Muscle of leg (tissue), 16 donors: ENCODE results near the gene IP6K1. TPM values are rescaled to one million over a fixed set of nuclear protein-coding genes. Genes with fewer than 3 reads are reported as not detected.
"Not testable (repeated sequence)": the region's sequence is repeated elsewhere in the genome, so short reads cannot be mapped to it uniquely, and the experiment has no call there.

Source experiments
- DNase-seq: peaks from one replicate; pipeline ENCODE4 v3.0.0; 2013
- H3K27ac ChIP-seq: one replicate; pipeline ENCODE4 v1.5.1; 2013; ENCODE audit warnings: mild to moderate bottlenecking, low read length, control low read depth
- H3K27me3 ChIP-seq: one replicate; pipeline ENCODE4 v1.6.1; 2013; ENCODE audit warnings: low read length; ENCODE audit not compliant: control insufficient read depth, insufficient read depth
- H3K36me3 ChIP-seq: one replicate; pipeline ENCODE4 v1.6.1; 2013; ENCODE audit warnings: low read length; ENCODE audit not compliant: control insufficient read depth, insufficient read depth
- H3K4me1 ChIP-seq: one replicate; pipeline ENCODE4 v1.6.1; 2013; ENCODE audit warnings: low read length; ENCODE audit not compliant: control insufficient read depth, insufficient read depth
- H3K4me3 ChIP-seq: one replicate; pipeline ENCODE4 v1.5.1; 2013; ENCODE audit warnings: low read length, control low read depth
- H3K9me3 ChIP-seq: replicated peaks from 2 replicates; pipeline ENCODE4 v1.6.1; 2013; ENCODE audit warnings: low read depth, low read length; ENCODE audit not compliant: control insufficient read depth
- WGBS: methylation state at CpG from one replicate; pipeline ENCODE4 v1.1.5; 2013; ENCODE audit warnings: missing lambda C conversion rate; ENCODE audit not compliant: insufficient coverage; 5-methylcytosine and 5-hydroxymethylcytosine counted together
- long read RNA-seq, 11 donors: transcript quantifications; one replicate each; lab custom pipeline, GENCODE V29; 2026
- polyA plus RNA-seq, 8 donors: library from polyadenylated mRNA; unstranded; fragments of 120-200 nt; gene quantifications; one replicate each; pipeline versions ENCODE4 v1.2.1 to v1.2.3, GENCODE V29; 2013; ENCODE audit warnings: inconsistent platforms in 1 of 8, low replicate concordance in 1 of 8; ENCODE audit not compliant: insufficient read length in 8 of 8, insufficient read depth in 1 of 8
- total RNA-seq: library from RNA; stranded (reverse); fragments of 120-200 nt; gene quantifications from one replicate; pipeline ENCODE4 v1.2.4, GENCODE V29; 2013

The IP6K1 gene
- 12.6 TPM for total RNA-seq
- 10 to 100 TPM; 18.5 to 27.2 (median 23.7) TPM for polyA plus RNA-seq
- long read RNA-seq, donor 1, full-length matches to known transcripts = 1 of 1 reads
- long read RNA-seq, donor 1, partial matches to known transcripts = 0 of 1 reads
- long read RNA-seq, donor 1, other reads (novel, unspliced or antisense) = 0 of 1 reads
- long read RNA-seq, donor 2 = 0 reads
- long read RNA-seq, donor 3, full-length matches to known transcripts = 6 of 6 reads
- long read RNA-seq, donor 3, partial matches to known transcripts = 0 of 6 reads
- long read RNA-seq, donor 3, other reads (novel, unspliced or antisense) = 0 of 6 reads
- long read RNA-seq, donor 4, full-length matches to known transcripts = 3 of 3 reads
- long read RNA-seq, donor 4, partial matches to known transcripts = 0 of 3 reads
- long read RNA-seq, donor 4, other reads (novel, unspliced or antisense) = 0 of 3 reads
- long read RNA-seq, donor 5, full-length matches to known transcripts = 13 of 13 reads
- long read RNA-seq, donor 5, partial matches to known transcripts = 0 of 13 reads
- long read RNA-seq, donor 5, other reads (novel, unspliced or antisense) = 0 of 13 reads
- long read RNA-seq, donor 6, full-length matches to known transcripts = 8 of 37 reads
- long read RNA-seq, donor 6, partial matches to known transcripts = 29 of 37 reads
- long read RNA-seq, donor 6, other reads (novel, unspliced or antisense) = 0 of 37 reads
- long read RNA-seq, donor 7, full-length matches to known transcripts = 8 of 8 reads
- long read RNA-seq, donor 7, partial matches to known transcripts = 0 of 8 reads
- long read RNA-seq, donor 7, other reads (novel, unspliced or antisense) = 0 of 8 reads
- long read RNA-seq, donor 8, full-length matches to known transcripts = 4 of 4 reads
- long read RNA-seq, donor 8, partial matches to known transcripts = 0 of 4 reads
- long read RNA-seq, donor 8, other reads (novel, unspliced or antisense) = 0 of 4 reads
- long read RNA-seq, donor 9, full-length matches to known transcripts = 6 of 6 reads
- long read RNA-seq, donor 9, partial matches to known transcripts = 0 of 6 reads
- long read RNA-seq, donor 9, other reads (novel, unspliced or antisense) = 0 of 6 reads
- long read RNA-seq, donor 10, full-length matches to known transcripts = 5 of 5 reads
- long read RNA-seq, donor 10, partial matches to known transcripts = 0 of 5 reads
- long read RNA-seq, donor 10, other reads (novel, unspliced or antisense) = 0 of 5 reads
- long read RNA-seq, donor 11, full-length matches to known transcripts = 7 of 7 reads
- long read RNA-seq, donor 11, partial matches to known transcripts = 0 of 7 reads
- long read RNA-seq, donor 11, other reads (novel, unspliced or antisense) = 0 of 7 reads

GRCh38 chr3:49786357-49787181, at the start of gene IP6K1:
IP6K1 (minus strand) TSS chr3:49786542; CDS start chr3:49748040, 38,502 bp downstream.
- Histone ChIP-seq H3K9me3 (no peaks in the 10 kb centered on the region), H3K4me3 (peak within 1 kb of the TSS; percentile 54), H3K27ac (peak within 1 kb of the TSS; percentile 97), H3K36me3 (peaks cover 17% of the 10 kb centered on the region), H3K27me3 (no peaks in the 10 kb centered on the region), H3K4me1 (peaks cover 15% of the 10 kb centered on the region)
- 8% methylated on average over 51 of the region's 55 CpGs for WGBS
- peak; percentile 100 for DNase-seq

- peaks cover 46% of the 10 kb centered on the region for H3K36me3 ChIP-seq
- WGBS = no CpG with 5 or more reads among the region's 3 CpGs
- no peak overlapping the region for H3K27ac ChIP-seq
- no peaks in the 10 kb centered on the region for H3K9me3 ChIP-seq
- H3K27me3 ChIP-seq = no peaks in the 10 kb centered on the region
- no peaks in the 10 kb centered on the region for H3K4me1 ChIP-seq
- H3K4me3 ChIP-seq = no peak overlapping the region
- DNase-seq = no peak
Measured at GRCh38 chr3:49831341-49831740, 45.0 kb upstream of the IP6K1 start.

- H3K9me3 ChIP-seq = no peaks in the 10 kb centered on the region
- H3K27ac ChIP-seq = no peak overlapping the region
- peaks cover 25% of the 10 kb centered on the region for H3K36me3 ChIP-seq
- H3K4me1 ChIP-seq = no peaks in the 10 kb centered on the region
- H3K4me3 ChIP-seq = no peak overlapping the region
- H3K27me3 ChIP-seq = no peaks in the 10 kb centered on the region
- 75% methylated on average over 2 of the region's 6 CpGs for WGBS
- DNase-seq = no peak
Measured at GRCh38 chr3:49826016-49826415, 39.7 kb upstream of the IP6K1 start.

GRCh38 chr3:49823131-49823530, 36.8 kb upstream of the IP6K1 start:
- DNase-seq, H3K27me3 ChIP-seq, H3K36me3 ChIP-seq, H3K4me1 ChIP-seq, H3K27ac ChIP-seq, H3K4me3 ChIP-seq, H3K9me3 ChIP-seq: not testable (repeated sequence)
- no CpG with 5 or more reads among the region's 3 CpGs for WGBS

GRCh38 chr3:49813497-49814174, 27.3 kb upstream of the IP6K1 start, which contains the start of gene UBA7:
UBA7 (minus strand) TSS chr3:49813953; CDS start chr3:49813787, 166 bp downstream.
- Histone ChIP-seq H3K4me3 (peak within 1 kb of the TSS; percentile 49), H3K9me3 (no peaks in the 10 kb centered on the region), H3K36me3 (peaks cover 39% of the 10 kb centered on the region), H3K27ac (peak within 1 kb of the TSS; percentile 85), H3K4me1 (peaks cover 16% of the 10 kb centered on the region), H3K27me3 (no peaks in the 10 kb centered on the region)
- WGBS = 20% methylated on average over 1 of the region's 9 CpGs
- peak; percentile 86 for DNase-seq

- Histone ChIP-seq H3K9me3 (no peaks in the 10 kb centered on the region), H3K27ac (peak overlapping the region; percentile 85), H3K27me3 (no peaks in the 10 kb centered on the region), H3K4me1 (peaks cover 19% of the 10 kb centered on the region), H3K4me3 (peak overlapping the region; percentile 49), H3K36me3 (peaks cover 42% of the 10 kb centered on the region)
- WGBS = 33% methylated on average over 6 of the region's 9 CpGs
- DNase-seq = no peak
Measured at GRCh38 chr3:49812916-49813496, 26.7 kb upstream of the IP6K1 start.

GRCh38 chr3:49807431-49808114, 21.2 kb upstream of the IP6K1 start:
- DNase-seq = peak; percentile 30
- Histone ChIP-seq H3K27ac (peak overlapping the region; percentile 67), H3K4me1 (peaks cover 55% of the 10 kb centered on the region), H3K36me3 (peaks cover 50% of the 10 kb centered on the region), H3K4me3 (no peak overlapping the region), H3K9me3 (no peaks in the 10 kb centered on the region), H3K27me3 (no peaks in the 10 kb centered on the region)
- WGBS = 56% methylated on average over 7 of the region's 13 CpGs

- Histone ChIP-seq H3K4me3 (no peak overlapping the region), H3K27me3 (peaks cover 1% of the 10 kb centered on the region), H3K4me1 (peaks cover 50% of the 10 kb centered on the region), H3K36me3 (peaks cover 43% of the 10 kb centered on the region), H3K9me3 (no peaks in the 10 kb centered on the region), H3K27ac (peak overlapping the region; percentile 88)
- DNase-seq = no peak
- WGBS = 80% methylated on average over 2 of the region's 2 CpGs
Measured at GRCh38 chr3:49806850-49807249, 20.5 kb upstream of the IP6K1 start.
